GM12872 (cell line): ENCODE results near the gene ZWILCH.

Experiments used
- TF ChIP-seq, protein P1 (sequence below): IDR thresholded peaks from 3 replicates; pipeline ENCODE4 v1.5.1; 2011; ENCODE audit warnings: low read depth, mild to moderate bottlenecking, low read length, moderate library complexity; ENCODE audit not compliant: insufficient read depth

The ZWILCH gene

DNA sequence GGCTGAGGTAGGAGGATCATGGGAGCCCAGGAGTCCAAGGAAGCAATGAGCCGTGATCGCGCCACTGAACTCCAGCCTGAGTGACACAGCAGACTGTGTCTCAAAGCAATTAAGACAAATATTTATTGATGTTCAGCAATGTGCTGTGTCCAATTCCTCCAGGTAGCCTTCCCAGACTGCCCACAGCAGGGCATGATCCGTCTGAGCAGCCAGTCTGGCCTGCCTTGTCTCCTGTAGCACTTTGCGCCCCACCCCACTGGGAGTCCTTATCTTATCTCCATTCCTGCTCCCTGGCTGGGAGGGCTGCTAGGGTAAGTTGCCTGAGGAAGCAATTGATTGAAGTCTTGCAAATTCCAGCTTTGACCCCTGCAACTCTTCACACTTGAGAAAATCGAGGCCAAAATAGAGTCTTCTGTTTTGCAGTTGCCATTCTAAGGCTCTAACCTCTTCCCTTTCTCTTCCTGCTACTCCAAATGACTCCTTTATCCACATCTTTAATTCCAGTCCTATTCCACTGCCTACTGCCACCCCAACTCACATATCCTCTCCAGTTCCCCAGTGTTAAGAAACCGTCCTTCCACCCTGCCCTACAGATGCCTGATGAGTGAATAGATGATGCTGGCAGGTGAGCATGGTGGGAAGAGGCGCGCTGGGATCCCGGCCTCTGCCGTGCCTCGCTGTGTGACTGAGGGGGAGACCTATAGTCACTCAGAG is 87.5 kb downstream of the ZWILCH start:
- TF ChIP-seq, protein P1, sequence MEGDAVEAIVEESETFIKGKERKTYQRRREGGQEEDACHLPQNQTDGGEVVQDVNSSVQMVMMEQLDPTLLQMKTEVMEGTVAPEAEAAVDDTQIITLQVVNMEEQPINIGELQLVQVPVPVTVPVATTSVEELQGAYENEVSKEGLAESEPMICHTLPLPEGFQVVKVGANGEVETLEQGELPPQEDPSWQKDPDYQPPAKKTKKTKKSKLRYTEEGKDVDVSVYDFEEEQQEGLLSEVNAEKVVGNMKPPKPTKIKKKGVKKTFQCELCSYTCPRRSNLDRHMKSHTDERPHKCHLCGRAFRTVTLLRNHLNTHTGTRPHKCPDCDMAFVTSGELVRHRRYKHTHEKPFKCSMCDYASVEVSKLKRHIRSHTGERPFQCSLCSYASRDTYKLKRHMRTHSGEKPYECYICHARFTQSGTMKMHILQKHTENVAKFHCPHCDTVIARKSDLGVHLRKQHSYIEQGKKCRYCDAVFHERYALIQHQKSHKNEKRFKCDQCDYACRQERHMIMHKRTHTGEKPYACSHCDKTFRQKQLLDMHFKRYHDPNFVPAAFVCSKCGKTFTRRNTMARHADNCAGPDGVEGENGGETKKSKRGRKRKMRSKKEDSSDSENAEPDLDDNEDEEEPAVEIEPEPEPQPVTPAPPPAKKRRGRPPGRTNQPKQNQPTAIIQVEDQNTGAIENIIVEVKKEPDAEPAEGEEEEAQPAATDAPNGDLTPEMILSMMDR = no peak

- TF ChIP-seq, protein P1 = no peak
Measured at GRCh38 chr15:66593219-66593780, 88.2 kb downstream of the ZWILCH start.

GRCh38 chr15:66594344-66594743 is 89.2 kb downstream of the ZWILCH start:
- TF ChIP-seq, protein P1 = no peak

- TF ChIP-seq, protein P1 = no peak
Measured at GRCh38 chr15:66594836-66595235, 89.7 kb downstream of the ZWILCH start.

- TF ChIP-seq, protein P1 = no peak
Measured at GRCh38 chr15:66595332-66595731, 90.2 kb downstream of the ZWILCH start.

DNA sequence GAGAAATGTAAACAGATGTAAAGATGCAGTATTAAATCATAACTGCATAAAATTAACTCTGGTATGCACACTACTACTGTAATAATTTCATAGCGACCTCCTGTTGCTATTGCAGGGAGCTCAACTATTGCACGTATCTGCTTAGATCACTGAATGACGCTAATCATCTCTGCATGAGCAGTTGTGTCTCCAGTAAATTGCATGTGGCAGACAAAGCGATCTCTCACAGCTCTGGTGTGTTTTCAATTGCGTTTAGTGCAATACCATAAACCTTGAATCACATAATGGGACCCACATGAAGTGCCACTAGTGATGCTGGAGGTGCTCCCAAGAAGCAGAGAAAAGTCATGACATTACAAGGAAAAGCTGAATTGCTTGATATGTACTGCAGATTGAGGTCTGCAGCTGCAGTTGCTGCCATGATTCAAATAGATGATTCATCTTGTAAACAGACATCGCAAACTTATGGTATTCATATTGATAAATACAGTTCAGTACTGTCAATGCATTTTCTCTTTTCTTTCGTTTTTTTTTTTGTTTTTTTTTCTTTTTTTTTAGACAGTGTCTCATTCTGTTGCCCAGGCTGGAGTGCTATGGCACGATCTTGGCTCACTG is 90.9 kb downstream of the ZWILCH start:
- TF ChIP-seq, protein P1 = no peak

DNA sequence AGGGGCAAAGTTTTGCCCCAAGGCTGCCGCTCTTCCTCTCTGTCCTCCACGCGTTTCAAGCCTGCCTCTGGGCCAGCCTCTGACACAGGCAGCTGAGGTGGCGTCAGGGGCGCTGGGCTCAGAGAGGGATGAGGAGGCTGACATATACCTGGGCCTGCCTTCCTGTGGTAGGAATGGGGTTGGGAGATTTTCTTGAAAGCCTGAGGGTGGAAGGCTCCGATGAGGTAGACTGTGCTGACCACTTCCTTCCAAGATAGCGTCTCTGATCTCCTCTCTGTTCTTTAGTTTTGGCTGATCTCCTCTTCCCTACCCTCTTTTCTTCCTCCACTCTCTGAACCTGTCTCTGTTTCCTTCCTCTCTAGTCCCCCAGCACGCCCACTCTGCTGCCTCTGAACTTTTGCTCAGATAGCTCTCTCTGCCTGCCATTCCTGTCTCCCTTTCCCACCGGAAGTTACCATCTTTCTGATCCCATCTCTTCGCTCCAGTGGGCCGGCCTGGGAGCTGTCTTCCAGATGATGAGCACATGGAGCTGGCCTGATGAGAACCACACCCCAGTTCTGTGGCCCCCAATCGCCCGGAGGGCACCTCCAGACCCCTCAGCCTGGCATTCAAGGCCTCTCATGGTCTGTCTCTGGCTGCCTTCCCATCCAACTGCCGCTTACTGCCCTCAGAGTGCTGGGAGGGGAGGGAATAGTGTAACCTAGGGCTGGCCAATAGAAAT is 93.1 kb downstream of the ZWILCH start:
- TF ChIP-seq, protein P1 = no peak
